K562 (cell line): ENCODE data around the gene LRCH1.

Source experiments
- CTCF ChIP-seq, 3 experiments: IDR thresholded peaks in 2 of 3; conservative IDR thresholded peaks in 1 of 3; 2 replicates each; pipeline ENCODE4 v1.5.1; 2011 to 2012; ENCODE audit warnings: low read length in 3 of 3, mild to moderate bottlenecking in 3 of 3, control low read depth in 2 of 3, improper control_type of control experiment in 1 of 3, inconsistent platforms in 1 of 3, low read depth in 1 of 3, mixed read lengths in 1 of 3, moderate library complexity in 1 of 3; ENCODE audit not compliant: insufficient read depth in 2 of 3
- GMEB1 ChIP-seq: fragments of 250-450 bp; sonication (Bioruptor Pico); IDR thresholded peaks from 2 replicates; pipeline ENCODE4 v1.4.0; 2020; ENCODE audit warnings: mild to moderate bottlenecking
- KLF13 ChIP-seq: fragments of 450-650 bp; IDR thresholded peaks from 2 replicates; pipeline ENCODE4 v1.6.1; 2016; ENCODE audit warnings: missing genetic modification characterization, low read depth, mild to moderate bottlenecking, missing compliant biosample characterization, moderate library complexity, borderline replicate concordance
- MIER1 ChIP-seq: fragments of 450-650 bp; IDR thresholded peaks from 2 replicates; pipeline ENCODE4 v1.6.1; 2016; ENCODE audit warnings: antibody characterized with exemption, mild to moderate bottlenecking, low read depth
- NCOA6 ChIP-seq: fragments of 450-650 bp; IDR thresholded peaks from 2 replicates; pipeline ENCODE4 v1.6.1; 2017; ENCODE audit warnings: mild to moderate bottlenecking
- NFXL1 ChIP-seq: fragments of 450-650 bp; formaldehyde crosslinking; IDR thresholded peaks from 2 replicates; pipeline ENCODE4 v1.4.0; 2021; ENCODE audit warnings: mild to moderate bottlenecking
- PHF8 ChIP-seq: fragments of 200-600 bp; sonication (generic); IDR thresholded peaks from 2 replicates; pipeline ENCODE4 v1.6.1; 2012; ENCODE audit warnings: mixed run types, mild to moderate bottlenecking, inconsistent platforms, low read length, moderate library complexity, borderline replicate concordance
- REST ChIP-seq, 2 experiments: fragments of 450-650 bp; formaldehyde crosslinking in 1 of 2; IDR thresholded peaks; 2 replicates each; pipeline versions ENCODE4 v1.4.0 to v1.6.1; 2014 to 2020; ENCODE audit warnings: mild to moderate bottlenecking in 2 of 2, borderline replicate concordance in 1 of 2, low read depth in 1 of 2
- SIN3A ChIP-seq, 2 experiments: fragments of 150-350 bp in 1 of 2; IDR thresholded peaks; 2 replicates each; pipeline ENCODE4 v1.6.1; 2011 to 2016; ENCODE audit warnings: borderline replicate concordance in 2 of 2, low read depth in 2 of 2, low read length in 2 of 2, mild to moderate bottlenecking in 2 of 2, moderate library complexity in 2 of 2; ENCODE audit not compliant: control insufficient read depth in 1 of 2
- TCF7 ChIP-seq: sonication (generic); IDR thresholded peaks from 2 replicates; pipeline ENCODE4 v1.6.1; 2016; ENCODE audit warnings: antibody characterized with exemption, borderline replicate concordance
- ZNF23 ChIP-seq: fragments of 250-450 bp; sonication (Bioruptor Pico); IDR thresholded peaks from 2 replicates; pipeline ENCODE4 v1.4.0; 2020; ENCODE audit warnings: mild to moderate bottlenecking
- ZNF24 ChIP-seq: fragments of 450-650 bp; IDR thresholded peaks from 2 replicates; pipeline ENCODE4 v1.6.1; 2016

- TF ChIP-seq SIN3A (IDR thresholded peaks at IDR 0.05; ENCODE audit: borderline replicate concordance in 2 of 2, control insufficient read depth in 1 of 2, low read depth in 2 of 2, low read length in 2 of 2): no peak
- no peak for TF ChIP-seq REST (IDR thresholded peaks at IDR 0.05; ENCODE audit: borderline replicate concordance)
- no peak for TF ChIP-seq REST (CRISPR knock-in tag; IDR thresholded peaks at IDR 0.05; ENCODE audit: low read depth)
- TF ChIP-seq CTCF (IDR thresholded peaks at IDR 0.05 in 2 of 3, conservative IDR thresholded peaks at IDR 0.05 in 1 of 3; ENCODE audit: insufficient read depth in 2 of 3, low read depth in 1 of 3, low read length in 3 of 3): no peak
- TF ChIP-seq NCOA6: no peak
- TF ChIP-seq ZNF24: no peak
- no peak for TF ChIP-seq GMEB1 (CRISPR knock-in tag)
- no peak for TF ChIP-seq PHF8
- TF ChIP-seq NFXL1: no peak
- no peak for TF ChIP-seq KLF13
- no peak for TF ChIP-seq TCF7
- no peak for TF ChIP-seq MIER1
- no peak for TF ChIP-seq ZNF23 (CRISPR knock-in tag)
Measured at GRCh38 chr13:46602531-46602930, 49.6 kb downstream of the LRCH1 start.
